Activated naive CD4-positive, alpha-beta T cell treated with anti-CD3 and anti-CD28 coated beads, Interleukin-2, amount 50 U/mL, for 72 hours (primary cell): Measurements from ENCODE around the gene DCLK2. TPM values are rescaled to one million over a fixed set of nuclear protein-coding genes. Genes with fewer than 3 reads are reported as not detected.

ENCODE experiments used
- ATAC-seq, 2 donors: fragments of 150-1000 bp; cut with Tn5 transposase; 2 replicates each; pipeline ENCODE4 v1.10.0; 2021; ENCODE audit warnings: mild to moderate bottlenecking in 2 of 2, moderate library complexity in 2 of 2
- DNase-seq, 2 donors: peaks; one replicate each; pipeline ENCODE4 v3.0.0; 2021 to 2022; ENCODE audit warnings: low spot score in 2 of 2
- H3K27ac Mint-ChIP-seq, 2 donors: one replicate each; pipeline ENCODE4 v1.8.0; 2022; ENCODE audit warnings: mild to moderate bottlenecking in 2 of 2, mixed read lengths in 2 of 2
- H3K36me3 Mint-ChIP-seq, 2 donors: one replicate each; pipeline ENCODE4 v1.8.0; 2022; ENCODE audit warnings: mixed read lengths in 2 of 2
- H3K9me3 Mint-ChIP-seq, 2 donors: one replicate each; pipeline ENCODE4 v1.8.0; 2022; ENCODE audit warnings: mixed read lengths in 2 of 2
- total RNA-seq, 2 donors: library from RNA; stranded (reverse); gene quantifications; one replicate each; pipeline ENCODE4 v1.2.3, GENCODE V29; 2022

Gene DCLK2
- total RNA-seq, 2 donors from 2014 or later = not detected

DNA sequence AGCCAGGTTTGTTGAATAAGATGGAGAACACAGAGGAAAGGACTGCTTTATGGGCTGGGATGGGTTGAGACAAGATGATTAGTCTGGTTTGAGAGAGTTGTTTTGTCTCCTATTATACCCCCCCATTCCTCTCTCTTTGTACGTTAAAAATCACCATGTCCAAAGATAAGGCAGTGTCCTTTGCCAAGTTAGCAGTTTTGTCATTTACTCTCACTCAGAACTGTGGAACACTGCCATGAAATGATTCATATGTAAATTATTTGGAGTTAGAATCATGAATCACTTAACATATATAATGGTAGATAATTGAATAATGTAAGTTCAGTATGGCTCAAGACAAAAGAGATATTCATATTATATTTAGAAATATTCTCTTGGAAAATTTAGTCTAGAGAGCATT, 151.3 kb downstream of the DCLK2 start:
- no peaks in the 10 kb centered on the region for H3K36me3 Mint-ChIP-seq
- no peak for ATAC-seq
- no peak for DNase-seq
- H3K9me3 Mint-ChIP-seq = peaks cover 0 to 3% of the 10 kb centered on the region in 2 donors
- no peak overlapping the region for H3K27ac Mint-ChIP-seq

- H3K27ac Mint-ChIP-seq = no peak overlapping the region
- DNase-seq (no peak), ATAC-seq (no peak)
- no peaks in the 10 kb centered on the region for H3K36me3 Mint-ChIP-seq
- H3K9me3 Mint-ChIP-seq = peaks cover 0 to 3% of the 10 kb centered on the region in 2 donors
Measured at GRCh38 chr4:150230561-150230960, 152.3 kb downstream of the DCLK2 start.

DNA sequence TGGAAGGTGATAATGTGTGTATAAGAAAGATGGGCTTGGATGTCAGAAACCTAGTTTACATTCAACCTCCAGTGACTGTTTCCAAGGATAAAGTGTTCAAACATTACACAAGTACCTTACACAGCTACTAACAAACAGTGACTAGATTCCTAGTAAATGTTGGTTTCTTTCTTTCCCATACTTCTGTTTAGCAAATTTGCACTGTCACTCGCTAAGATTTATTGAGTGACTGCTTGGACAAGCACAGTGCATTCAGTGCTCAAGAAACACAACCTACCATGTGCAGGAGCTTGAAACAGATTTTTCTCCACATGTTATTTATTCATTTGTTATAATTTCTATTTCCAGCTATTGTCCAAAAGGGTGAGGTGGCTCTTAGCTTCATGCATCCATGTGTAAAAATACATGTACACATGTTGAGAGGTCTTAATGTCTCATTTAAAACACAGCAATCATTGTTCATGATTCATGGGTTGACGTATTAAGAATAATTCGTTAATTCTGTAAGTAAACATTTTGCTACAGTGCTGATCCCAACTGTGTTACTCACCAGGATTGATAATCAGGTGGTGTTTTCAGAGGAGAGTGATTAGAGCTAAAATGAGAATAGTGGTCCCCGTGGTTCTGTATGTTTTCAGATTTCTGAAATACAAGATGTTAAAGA, 153.0 kb downstream of the DCLK2 start:
- H3K9me3 Mint-ChIP-seq = peaks cover 0 to 3% of the 10 kb centered on the region in 2 donors
- ATAC-seq = no peak
- no peaks in the 10 kb centered on the region for H3K36me3 Mint-ChIP-seq
- H3K27ac Mint-ChIP-seq = no peak overlapping the region
- no peak for DNase-seq

DNA sequence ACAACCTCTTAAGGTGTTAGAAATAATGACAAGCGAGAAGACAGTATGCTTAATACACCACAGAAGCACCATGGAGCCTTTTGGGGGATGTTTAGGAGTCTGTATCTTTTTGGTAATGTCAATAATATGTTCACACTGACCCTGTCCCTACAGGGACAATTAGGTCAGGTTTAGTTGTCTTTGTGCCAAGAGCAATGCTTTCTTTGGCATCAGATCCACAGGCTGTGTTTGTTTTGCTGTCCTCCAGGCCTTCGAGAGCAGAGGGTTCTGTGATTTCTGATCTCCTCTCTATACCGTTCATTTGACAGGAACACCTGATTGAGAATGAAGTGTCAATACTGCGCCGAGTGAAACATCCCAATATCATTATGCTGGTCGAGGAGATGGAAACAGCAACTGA, 153.8 kb downstream of the DCLK2 start:
- ATAC-seq (no peak), DNase-seq (no peak)
- Mint-ChIP-seq H3K9me3 (peaks cover 0 to 3% of the 10 kb centered on the region in 2 donors), H3K36me3 (no peaks in the 10 kb centered on the region), H3K27ac (no peak overlapping the region)

GRCh38 chr4:150234246-150234645, 156.0 kb downstream of the DCLK2 start:
- peaks cover 0 to 3% of the 10 kb centered on the region in 2 donors for H3K9me3 Mint-ChIP-seq
- no peak overlapping the region for H3K27ac Mint-ChIP-seq
- DNase-seq = no peak
- H3K36me3 Mint-ChIP-seq = no peaks in the 10 kb centered on the region
- ATAC-seq = no peak

GRCh38 chr4:150235317-150235716, 157.1 kb downstream of the DCLK2 start:
- peaks cover 0 to 3% of the 10 kb centered on the region in 2 donors for H3K9me3 Mint-ChIP-seq
- no peak for DNase-seq
- no peak for ATAC-seq
- no peaks in the 10 kb centered on the region for H3K36me3 Mint-ChIP-seq
- H3K27ac Mint-ChIP-seq = peak overlapping the region in 1 of 2 donors; percentile 22

- Mint-ChIP-seq H3K36me3 (no peaks in the 10 kb centered on the region), H3K27ac (no peak overlapping the region), H3K9me3 (peaks cover 0 to 3% of the 10 kb centered on the region in 2 donors)
- DNase-seq (no peak), ATAC-seq (no peak)
Measured at GRCh38 chr4:150235808-150236271, 157.6 kb downstream of the DCLK2 start.

GRCh38 chr4:150236626-150237025, 158.4 kb downstream of the DCLK2 start:
- DNase-seq (no peak), ATAC-seq (no peak)
- H3K36me3 Mint-ChIP-seq = no peaks in the 10 kb centered on the region
- H3K9me3 Mint-ChIP-seq = peaks cover 0 to 3% of the 10 kb centered on the region in 2 donors
- no peak overlapping the region for H3K27ac Mint-ChIP-seq

- peaks cover 0 to 3% of the 10 kb centered on the region in 2 donors for H3K9me3 Mint-ChIP-seq
- ATAC-seq (no peak), DNase-seq (no peak)
- no peaks in the 10 kb centered on the region for H3K36me3 Mint-ChIP-seq
- no peak overlapping the region for H3K27ac Mint-ChIP-seq
Measured at GRCh38 chr4:150237110-150237872, 159.0 kb downstream of the DCLK2 start.

DNA sequence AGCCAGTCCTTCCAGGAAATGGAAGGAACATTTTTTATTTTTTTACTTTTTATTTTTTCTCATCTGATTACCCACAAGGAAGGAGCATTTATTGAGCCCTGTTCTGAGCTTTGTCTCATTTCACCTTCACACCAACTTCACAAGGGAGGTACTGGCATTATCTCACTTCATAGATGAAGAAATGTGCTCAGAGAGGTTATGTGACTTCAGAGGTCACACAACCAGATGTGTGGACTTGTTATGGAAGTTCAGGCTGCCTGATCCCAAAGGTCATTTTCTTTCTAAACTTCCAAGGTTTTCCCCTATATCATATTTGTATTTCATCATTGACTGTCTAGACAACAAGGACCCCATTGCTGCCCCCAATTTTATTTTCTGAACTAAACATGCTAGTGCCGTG, 160.3 kb downstream of the DCLK2 start:
- ATAC-seq = no peak
- DNase-seq = no peak
- no peaks in the 10 kb centered on the region for H3K36me3 Mint-ChIP-seq
- no peaks in the 10 kb centered on the region for H3K9me3 Mint-ChIP-seq
- H3K27ac Mint-ChIP-seq = no peak overlapping the region

GRCh38 chr4:150240011-150240410, 161.8 kb downstream of the DCLK2 start:
- ATAC-seq (no peak), DNase-seq (no peak)
- no peaks in the 10 kb centered on the region for H3K36me3 Mint-ChIP-seq
- H3K27ac Mint-ChIP-seq = no peak overlapping the region
- H3K9me3 Mint-ChIP-seq = no peaks in the 10 kb centered on the region

- ATAC-seq (no peak), DNase-seq (peak in 1 of 2 donors; percentile 15)
- H3K36me3 Mint-ChIP-seq = no peaks in the 10 kb centered on the region
- H3K9me3 Mint-ChIP-seq = no peaks in the 10 kb centered on the region
- H3K27ac Mint-ChIP-seq = no peak overlapping the region
Measured at GRCh38 chr4:150242820-150243458, 164.7 kb downstream of the DCLK2 start.

DNA sequence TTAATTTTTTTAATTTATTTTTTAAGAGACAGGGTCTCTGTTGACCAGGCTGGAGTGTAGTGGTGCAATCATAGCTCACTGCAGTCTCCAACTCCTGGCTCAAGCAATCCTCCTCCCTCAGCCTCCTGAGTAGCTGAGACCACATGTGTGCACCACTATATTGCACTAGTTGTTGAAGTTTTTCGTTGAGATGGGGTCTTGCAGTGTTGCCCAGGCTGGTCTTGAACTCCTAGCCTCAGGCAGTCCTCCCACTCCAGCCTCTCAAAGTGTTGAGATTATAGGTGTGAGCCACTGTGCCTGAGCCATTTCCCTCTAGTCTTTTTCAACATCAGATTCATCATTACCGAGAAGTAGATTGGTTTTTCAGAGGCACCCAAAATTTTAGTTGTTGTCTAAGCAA, 165.7 kb downstream of the DCLK2 start:
- ATAC-seq (no peak), DNase-seq (no peak)
- Mint-ChIP-seq H3K9me3 (no peaks in the 10 kb centered on the region), H3K36me3 (no peaks in the 10 kb centered on the region), H3K27ac (no peak overlapping the region)

DNA sequence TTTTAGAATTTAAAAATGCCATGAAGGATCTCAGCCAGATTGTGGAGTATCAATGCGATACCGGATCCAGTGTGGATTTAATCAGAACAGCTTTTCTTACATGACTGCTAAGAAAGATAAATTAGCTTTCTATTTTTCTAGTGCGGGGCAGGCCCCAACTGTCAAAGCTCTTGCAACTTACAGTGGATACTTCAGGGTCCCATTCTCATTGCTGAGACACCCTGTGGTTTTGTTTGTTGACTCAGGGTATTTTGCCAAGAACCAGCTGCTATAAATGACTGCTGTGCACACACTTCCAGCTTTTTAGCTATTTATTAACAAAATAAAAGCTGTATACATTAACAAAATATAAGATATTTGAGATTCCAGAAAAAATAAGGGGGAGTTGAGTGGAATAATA, 166.4 kb downstream of the DCLK2 start:
- H3K27ac Mint-ChIP-seq = no peak overlapping the region
- no peak for DNase-seq
- no peaks in the 10 kb centered on the region for H3K36me3 Mint-ChIP-seq
- no peaks in the 10 kb centered on the region for H3K9me3 Mint-ChIP-seq
- ATAC-seq = no peak

DNA sequence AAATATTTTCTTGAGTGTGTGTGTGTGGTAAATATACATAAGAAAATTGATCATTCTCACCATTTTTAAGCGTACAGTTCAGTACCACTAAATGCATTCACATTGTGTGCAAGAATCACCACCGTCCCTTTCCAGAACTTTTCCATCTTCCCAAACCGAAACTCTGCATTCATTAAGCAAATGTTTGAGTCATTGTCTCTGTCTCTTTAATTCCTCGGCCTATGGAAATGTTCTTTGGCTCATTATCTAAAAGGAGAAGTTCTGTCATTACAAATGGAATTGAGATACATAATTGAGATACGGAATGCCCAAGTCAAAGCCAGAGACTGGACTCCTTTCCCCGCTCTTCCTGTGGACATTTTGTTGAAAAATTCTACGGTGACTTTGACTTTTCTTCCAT, 168.9 kb downstream of the DCLK2 start:
- H3K36me3 Mint-ChIP-seq = no peaks in the 10 kb centered on the region
- H3K9me3 Mint-ChIP-seq = no peaks in the 10 kb centered on the region
- no peak overlapping the region for H3K27ac Mint-ChIP-seq
- no peak for ATAC-seq
- no peak for DNase-seq

- no peaks in the 10 kb centered on the region for H3K36me3 Mint-ChIP-seq
- no peaks in the 10 kb centered on the region for H3K9me3 Mint-ChIP-seq
- DNase-seq (no peak), ATAC-seq (no peak)
- no peak overlapping the region for H3K27ac Mint-ChIP-seq
Measured at GRCh38 chr4:150248181-150248580, 169.9 kb downstream of the DCLK2 start.

- H3K27ac Mint-ChIP-seq = no peak overlapping the region
- DNase-seq (no peak), ATAC-seq (no peak)
- H3K9me3 Mint-ChIP-seq = no peaks in the 10 kb centered on the region
- no peaks in the 10 kb centered on the region for H3K36me3 Mint-ChIP-seq
Measured at GRCh38 chr4:150250293-150250997, 172.2 kb downstream of the DCLK2 start.
